Endothelial cell of umbilical vein (primary cell): ENCODE data around the gene RIMBP2. TPM values are rescaled to one million over a fixed set of nuclear protein-coding genes. Genes with fewer than 3 reads are reported as not detected.

Experiments
- BruUV-seq: library from RNA; stranded (reverse); fragments of 400-500 nt; replicated peaks from 2 replicates; lab custom pipeline; 2021; lab: Mats Ljungman, UMichigan
- CTCF ChIA-PET: fragments of 300-600, 350-600 bp; sonication (Branson Sonifier 250); formaldehyde crosslinking; loops from one replicate; lab custom pipeline; 2021; ENCODE audit warnings: antibody characterized with exemption, inconsistent platforms; lab: Charles Lee
- POLR2A ChIA-PET: fragments of 300-600, 350-600 bp; sonication (Branson Sonifier 250); formaldehyde crosslinking; loops from one replicate; lab custom pipeline; 2021; ENCODE audit warnings: antibody characterized with exemption, inconsistent platforms; lab: Charles Lee
- DNase-seq: peaks from one replicate; pipeline ENCODE4 v3.0.0-alpha.2; 2011; ENCODE audit warnings: low read depth, low spot score
- FAIRE-seq: peaks from 2 replicates; lab custom pipeline; 2011; peaks lifted over from hg19 to GRCh38; lab: Jason Lieb, UNC
- H2AFZ ChIP-seq: 2 replicates; pipeline ENCODE4 v1.6.0; 2012; ENCODE audit warnings: low read depth, low read length, control low read depth, inconsistent platforms
- H3K27ac ChIP-seq: 2 replicates; pipeline ENCODE4 v1.5.1; 2011; ENCODE audit warnings: low read depth, mild to moderate bottlenecking, control low read depth, low read length, moderate library complexity; ENCODE audit not compliant: insufficient read depth
- H3K27me3 ChIP-seq, 2 experiments: 2 replicates each; pipeline versions ENCODE4 v1.6.0 to v1.6.1; 2011; ENCODE audit warnings: low read length in 2 of 2, mixed read lengths in 1 of 2; ENCODE audit not compliant: control insufficient read depth in 2 of 2, insufficient read depth in 2 of 2
- H3K36me3 ChIP-seq, 2 experiments: 2 replicates in 1 of 2; 3 replicates in 1 of 2; pipeline ENCODE4 v1.5.1; 2011; ENCODE audit warnings: low read length in 2 of 2, mild to moderate bottlenecking in 1 of 2, moderate library complexity in 1 of 2; ENCODE audit not compliant: control insufficient read depth in 2 of 2, insufficient read depth in 2 of 2; ENCODE audit errors: extremely low read depth in 1 of 2
- H3K4me1 ChIP-seq: 3 replicates; pipeline ENCODE4 v1.5.1; 2011; ENCODE audit warnings: mild to moderate bottlenecking, low read length; ENCODE audit not compliant: control insufficient read depth, insufficient read depth; ENCODE audit errors: extremely low read depth
- H3K4me2 ChIP-seq: 2 replicates; pipeline ENCODE4 v1.6.1; 2011; ENCODE audit warnings: low read length, control low read depth, mixed read lengths; ENCODE audit not compliant: insufficient read depth
- H3K4me3 ChIP-seq, 3 experiments: fragments of 200-600 bp in 1 of 3; sonication (generic), shearing (Covaris generic) in 1 of 3; replicated peaks in 1 of 3; 2 replicates each; pipeline ENCODE4 v1.5.1; 2011 to 2016; ENCODE audit warnings: control low read depth in 3 of 3, low read length in 3 of 3, mild to moderate bottlenecking in 2 of 3, inconsistent platforms in 1 of 3, low read depth in 1 of 3, moderate library complexity in 1 of 3; ENCODE audit not compliant: insufficient read depth in 1 of 3
- H3K79me2 ChIP-seq: 2 replicates; pipeline ENCODE4 v1.6.0; 2012; ENCODE audit warnings: low read length, inconsistent platforms; ENCODE audit not compliant: control insufficient read depth, insufficient read depth
- H3K9ac ChIP-seq: replicated peaks from 2 replicates; pipeline ENCODE3; 2011; ENCODE audit warnings: low read length, control low read depth; ENCODE audit not compliant: insufficient read depth; ENCODE audit errors: extremely low read depth
- H3K9me1 ChIP-seq: replicated peaks from 3 replicates; pipeline ENCODE4 v1.6.0; 2011; ENCODE audit warnings: mild to moderate bottlenecking, low read length; ENCODE audit not compliant: control insufficient read depth, insufficient read depth; ENCODE audit errors: extremely low read depth
- H3K9me3 ChIP-seq: replicated peaks from 2 replicates; pipeline ENCODE4 v1.5.1; 2012; ENCODE audit warnings: low read length, inconsistent platforms; ENCODE audit not compliant: control insufficient read depth, insufficient read depth
- H4K20me1 ChIP-seq: replicated peaks from 2 replicates; pipeline ENCODE3; 2011; ENCODE audit warnings: mild to moderate bottlenecking, low read length; ENCODE audit not compliant: control insufficient read depth, insufficient read depth; ENCODE audit errors: extremely low read depth
- EZH2 ChIP-seq: IDR thresholded peaks from 2 replicates; pipeline ENCODE4 v1.6.1; 2012; ENCODE audit warnings: borderline replicate concordance, low read depth, mild to moderate bottlenecking, moderate library complexity, low read length, inconsistent platforms; ENCODE audit not compliant: severe bottlenecking
- FOS ChIP-seq: IDR thresholded peaks from 2 replicates; pipeline ENCODE4 v1.6.1; 2011; ENCODE audit warnings: mild to moderate bottlenecking, low read length, moderate library complexity, borderline replicate concordance; ENCODE audit not compliant: insufficient read depth
- GATA2 ChIP-seq: IDR thresholded peaks from 2 replicates; pipeline ENCODE4 v1.7.0; 2011; ENCODE audit warnings: low read depth, mild to moderate bottlenecking, moderate library complexity, mixed read lengths, low read length; ENCODE audit not compliant: insufficient read length, insufficient read depth
- JUN ChIP-seq: IDR thresholded peaks from 2 replicates; pipeline ENCODE4 v1.6.1; 2011; ENCODE audit warnings: borderline replicate concordance, low read depth; ENCODE audit not compliant: insufficient read length, insufficient read depth
- MYC ChIP-seq: IDR thresholded peaks from one replicate; pipeline ENCODE4 v1.6.1; 2011; ENCODE audit warnings: mild to moderate bottlenecking, low read depth, low read length
- POLR2A ChIP-seq: IDR thresholded peaks from 2 replicates; pipeline ENCODE4 v1.6.1; 2012; ENCODE audit warnings: low read depth, mild to moderate bottlenecking, control low read depth, low read length
- POLR2AphosphoS5 ChIP-seq: IDR thresholded peaks from 2 replicates; pipeline ENCODE4 v1.6.1; 2012; ENCODE audit warnings: low read depth, mild to moderate bottlenecking, control low read depth, low read length, moderate library complexity; ENCODE audit not compliant: insufficient read depth
- dilution Hi-C: fragments of 300-500 bp; cut with MboI; formaldehyde crosslinking; loops from one replicate; pipeline ENCODE4 v1.15.0; 2019; ENCODE audit warnings: low sequenced_read_pairs; ENCODE audit not compliant: extremely low pct_ligation_motif_present
- intact Hi-C: fragments of 100-400 bp; cut with micrococcal nuclease; formaldehyde crosslinking; loops from one replicate; pipeline ENCODE4 v1.10.0; 2022
- polyA plus RNA-seq, 4 experiments: library from polyadenylated mRNA; depleted of rRNA in 3 of 4; stranded (reverse) in 3 of 4; unstranded in 1 of 4; fragments of >200 nt; gene quantifications; 2 replicates each; pipeline versions ENCODE4 v1.2.1 to v1.2.3, GENCODE V29; 2011 to 2012; ENCODE audit warnings: missing spikeins in 1 of 4
- total RNA-seq: library from RNA; stranded (reverse); gene quantifications from 2 replicates; pipeline ENCODE4 v1.2.3, GENCODE V29; 2021
- TF ChIP-seq, protein P1 (sequence below): IDR thresholded peaks from 2 replicates; pipeline ENCODE4 v1.6.1; 2011; ENCODE audit not compliant: insufficient read depth, insufficient read length
- TF ChIP-seq, protein P2 (sequence below), 2 donors: IDR thresholded peaks; 1 replicate in 1 of 2; 2 replicates in 1 of 2; pipeline ENCODE4 v1.5.1; 2011; ENCODE audit warnings: low read length in 2 of 2, mild to moderate bottlenecking in 2 of 2, moderate library complexity in 2 of 2, control low read depth in 1 of 2, inconsistent platforms in 1 of 2, low read depth in 1 of 2; ENCODE audit not compliant: insufficient read depth in 1 of 2; ENCODE audit errors: extremely low read depth in 1 of 2

RIMBP2 gene
- total and polyA plus RNA-seq, 2 donors (not counting 3 experiments of a cell fraction or from before 2014, with no cell fraction given): 0.04 TPM; not detected in 1

DNA sequence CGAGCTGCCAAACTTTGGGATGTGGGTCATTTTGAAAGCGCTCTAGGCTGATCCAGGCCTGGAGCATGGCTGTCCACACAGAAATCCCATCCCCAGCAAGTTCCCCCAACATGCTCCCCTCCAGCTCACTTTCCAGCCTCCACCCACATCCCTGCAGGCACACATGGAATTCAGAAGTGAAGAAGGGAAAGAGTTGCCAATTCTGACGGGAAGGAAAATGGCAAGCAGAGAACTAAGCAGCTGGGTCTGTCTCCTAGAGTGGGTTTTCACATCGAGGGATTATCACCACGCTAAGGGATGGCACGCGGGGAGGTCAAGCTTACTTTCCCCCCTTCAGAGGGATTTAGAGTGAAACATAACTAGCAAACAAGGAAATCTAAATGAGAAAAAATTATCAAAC lies 142.3 kb downstream of the RIMBP2 start:
- no peaks in the 10 kb centered on the region for H3K4me1 ChIP-seq
- POLR2A ChIA-PET: no interaction called here
- BruUV-seq: no TSS peak
- no peak overlapping the region for H3K4me3 ChIP-seq
- CTCF ChIA-PET: no interaction called here
- H3K9me1 ChIP-seq: no peaks in the 10 kb centered on the region
- H2AFZ ChIP-seq: no peak overlapping the region
- dilution Hi-C loops (no loop called here), intact Hi-C loops (no loop called here)
- H3K9me3 ChIP-seq: peaks cover 2% of the 10 kb centered on the region
- H3K27me3 ChIP-seq: no peaks in the 10 kb centered on the region
- FAIRE-seq (no peak), DNase-seq (no peak)
- H3K4me2 ChIP-seq: no peak overlapping the region
- no peaks in the 10 kb centered on the region for H4K20me1 ChIP-seq
- no peaks in the 10 kb centered on the region for H3K79me2 ChIP-seq
- TF ChIP-seq MYC: no peak
- TF ChIP-seq, protein P1, sequence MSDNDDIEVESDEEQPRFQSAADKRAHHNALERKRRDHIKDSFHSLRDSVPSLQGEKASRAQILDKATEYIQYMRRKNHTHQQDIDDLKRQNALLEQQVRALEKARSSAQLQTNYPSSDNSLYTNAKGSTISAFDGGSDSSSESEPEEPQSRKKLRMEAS: no peak
- no peak for TF ChIP-seq POLR2A
- no peak for TF ChIP-seq FOS
- no peak for TF ChIP-seq JUN
- TF ChIP-seq POLR2AphosphoS5: no peak
- TF ChIP-seq, protein P2, sequence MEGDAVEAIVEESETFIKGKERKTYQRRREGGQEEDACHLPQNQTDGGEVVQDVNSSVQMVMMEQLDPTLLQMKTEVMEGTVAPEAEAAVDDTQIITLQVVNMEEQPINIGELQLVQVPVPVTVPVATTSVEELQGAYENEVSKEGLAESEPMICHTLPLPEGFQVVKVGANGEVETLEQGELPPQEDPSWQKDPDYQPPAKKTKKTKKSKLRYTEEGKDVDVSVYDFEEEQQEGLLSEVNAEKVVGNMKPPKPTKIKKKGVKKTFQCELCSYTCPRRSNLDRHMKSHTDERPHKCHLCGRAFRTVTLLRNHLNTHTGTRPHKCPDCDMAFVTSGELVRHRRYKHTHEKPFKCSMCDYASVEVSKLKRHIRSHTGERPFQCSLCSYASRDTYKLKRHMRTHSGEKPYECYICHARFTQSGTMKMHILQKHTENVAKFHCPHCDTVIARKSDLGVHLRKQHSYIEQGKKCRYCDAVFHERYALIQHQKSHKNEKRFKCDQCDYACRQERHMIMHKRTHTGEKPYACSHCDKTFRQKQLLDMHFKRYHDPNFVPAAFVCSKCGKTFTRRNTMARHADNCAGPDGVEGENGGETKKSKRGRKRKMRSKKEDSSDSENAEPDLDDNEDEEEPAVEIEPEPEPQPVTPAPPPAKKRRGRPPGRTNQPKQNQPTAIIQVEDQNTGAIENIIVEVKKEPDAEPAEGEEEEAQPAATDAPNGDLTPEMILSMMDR (IDR thresholded peaks at IDR 0.05; ENCODE audit: extremely low read depth in 1 of 2, insufficient read depth in 1 of 2, low read depth in 1 of 2, low read length in 2 of 2): no peak
- no peak for TF ChIP-seq GATA2
- TF ChIP-seq EZH2: no peak
- H3K9ac ChIP-seq: no peak overlapping the region
- no peaks in the 10 kb centered on the region for H3K36me3 ChIP-seq
- H3K27ac ChIP-seq: no peak overlapping the region
